Esophagus squamous epithelium (tissue), 4 donors: ENCODE data around the gene HOXA10.

Experiments
- POLR2A ChIP-seq, 4 donors: fragments of 450-650 bp; IDR thresholded peaks; one replicate each; pipeline ENCODE4 v1.6.1; 2017; ENCODE audit warnings: antibody characterized with exemption in 4 of 4, mild to moderate bottlenecking in 4 of 4, moderate library complexity in 3 of 4
- TF ChIP-seq, protein P1 (sequence below), 6 experiments: fragments of 450-650 bp in 4 of 6; fragments of 200-600 bp in 2 of 6; sonication (generic) in 2 of 6; IDR thresholded peaks; one replicate each; pipeline ENCODE4 v1.5.1; 2016 to 2019; ENCODE audit warnings: antibody characterized with exemption in 6 of 6, mild to moderate bottlenecking in 4 of 6, moderate library complexity in 4 of 6

DNA sequence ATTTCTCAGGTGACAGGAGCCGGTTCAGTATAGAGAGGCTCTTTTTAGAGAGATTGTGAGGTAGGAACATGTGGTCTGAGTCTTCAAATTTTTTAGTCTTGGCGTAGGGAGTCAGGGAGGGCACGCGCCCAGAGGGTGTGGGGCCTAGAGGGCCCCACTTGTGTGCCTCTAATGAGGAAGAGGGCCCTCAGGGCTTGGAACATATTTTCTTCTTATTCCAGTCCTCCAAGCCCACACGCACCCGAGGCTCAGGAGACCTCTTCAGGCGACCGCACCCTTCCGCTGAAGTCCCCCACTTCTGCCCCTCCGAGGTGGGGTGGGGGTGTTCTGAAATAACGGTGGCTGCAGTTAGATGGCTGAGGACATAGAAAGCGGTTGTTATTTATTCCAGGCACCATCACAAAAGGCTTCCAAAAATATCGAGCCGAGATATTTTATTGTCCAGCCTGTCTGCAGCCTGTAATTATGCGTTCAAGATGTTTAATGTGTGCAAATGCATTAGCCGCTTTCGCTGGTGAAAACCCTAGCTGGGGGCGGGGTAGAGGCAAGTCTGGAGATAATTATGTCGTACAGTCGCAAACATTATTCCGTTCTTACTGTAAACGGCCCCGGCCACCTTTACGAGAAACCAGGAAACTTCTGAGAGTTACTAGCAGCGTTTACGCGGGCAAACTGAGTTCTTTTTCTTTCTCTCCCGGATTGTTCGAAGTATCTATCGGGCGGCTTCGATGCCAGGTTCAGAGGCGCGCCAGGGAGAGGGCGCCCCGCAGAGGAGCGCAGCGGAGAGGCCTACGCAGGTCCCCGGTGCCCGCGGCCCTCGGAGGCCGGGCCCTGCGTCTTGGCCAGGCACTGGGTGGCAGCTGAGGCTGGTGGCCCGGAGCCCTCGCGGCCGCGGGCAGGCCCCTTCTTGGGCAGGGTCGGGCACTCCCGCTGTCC is 38.6 kb upstream of the HOXA10 start:
- TF ChIP-seq, protein P1, sequence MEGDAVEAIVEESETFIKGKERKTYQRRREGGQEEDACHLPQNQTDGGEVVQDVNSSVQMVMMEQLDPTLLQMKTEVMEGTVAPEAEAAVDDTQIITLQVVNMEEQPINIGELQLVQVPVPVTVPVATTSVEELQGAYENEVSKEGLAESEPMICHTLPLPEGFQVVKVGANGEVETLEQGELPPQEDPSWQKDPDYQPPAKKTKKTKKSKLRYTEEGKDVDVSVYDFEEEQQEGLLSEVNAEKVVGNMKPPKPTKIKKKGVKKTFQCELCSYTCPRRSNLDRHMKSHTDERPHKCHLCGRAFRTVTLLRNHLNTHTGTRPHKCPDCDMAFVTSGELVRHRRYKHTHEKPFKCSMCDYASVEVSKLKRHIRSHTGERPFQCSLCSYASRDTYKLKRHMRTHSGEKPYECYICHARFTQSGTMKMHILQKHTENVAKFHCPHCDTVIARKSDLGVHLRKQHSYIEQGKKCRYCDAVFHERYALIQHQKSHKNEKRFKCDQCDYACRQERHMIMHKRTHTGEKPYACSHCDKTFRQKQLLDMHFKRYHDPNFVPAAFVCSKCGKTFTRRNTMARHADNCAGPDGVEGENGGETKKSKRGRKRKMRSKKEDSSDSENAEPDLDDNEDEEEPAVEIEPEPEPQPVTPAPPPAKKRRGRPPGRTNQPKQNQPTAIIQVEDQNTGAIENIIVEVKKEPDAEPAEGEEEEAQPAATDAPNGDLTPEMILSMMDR (IDR thresholded peaks at IDR 0.05) = no peak
- TF ChIP-seq POLR2A (IDR thresholded peaks at IDR 0.05) = no peak
